GM12891 (cell line): ENCODE data around the gene HSPBP1.

Experiments used
- PAX5 ChIP-seq: IDR thresholded peaks from 2 replicates; pipeline ENCODE4 v1.6.1; 2011; ENCODE audit warnings: low read length, moderate library complexity, mild to moderate bottlenecking; ENCODE audit not compliant: insufficient read depth, severe bottlenecking
- POLR2A ChIP-seq: IDR thresholded peaks from 2 replicates; pipeline ENCODE4 v1.6.1; 2011; ENCODE audit warnings: low read depth, low read length, control low read depth
- POLR2AphosphoS5 ChIP-seq: IDR thresholded peaks from 2 replicates; pipeline ENCODE4 v1.6.1; 2011; ENCODE audit warnings: low read depth, low read length, control low read depth
- SPI1 ChIP-seq: IDR thresholded peaks from 2 replicates; pipeline ENCODE4 v1.6.1; 2011; ENCODE audit warnings: low read depth, low read length, control low read depth
- TAF1 ChIP-seq: IDR thresholded peaks from 2 replicates; pipeline ENCODE4 v1.6.1; 2011; ENCODE audit warnings: low read depth, low read length, control low read depth

DNA sequence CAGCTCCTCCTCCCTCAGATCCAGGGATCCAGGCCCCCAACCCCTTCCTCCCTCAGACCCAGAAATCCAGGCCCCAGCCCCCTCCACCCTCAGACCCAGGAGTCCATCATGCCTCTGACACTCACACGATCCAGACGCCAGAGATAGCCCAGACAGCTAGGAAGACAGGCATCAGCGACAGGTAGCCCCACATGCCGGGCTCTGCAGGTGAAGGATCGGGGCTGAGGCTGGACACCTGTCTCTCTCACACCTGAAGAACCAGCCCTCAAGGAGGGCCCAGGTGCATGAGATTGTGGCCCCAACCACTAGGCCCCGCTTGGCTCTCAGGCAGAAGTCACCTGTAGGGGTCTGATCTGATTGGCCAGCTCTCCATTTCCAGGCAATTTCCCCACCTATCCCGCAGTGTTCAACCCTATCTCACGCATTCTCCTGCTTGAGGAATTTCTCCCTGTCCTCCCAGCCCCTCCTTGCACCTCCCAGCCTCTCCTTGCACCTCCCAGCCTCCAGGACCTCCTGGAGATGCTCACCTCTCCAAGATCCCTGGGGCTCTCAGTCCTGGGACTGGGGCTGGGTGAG is 41.0 kb upstream of the HSPBP1 start:
- TF ChIP-seq POLR2A (no peak), TAF1 (no peak), SPI1 (no peak), PAX5 (no peak), POLR2AphosphoS5 (no peak)
